GM12865 (cell line): ENCODE data around the gene PRUNE2.

Experiments
- DNase-seq: peaks from one replicate; pipeline ENCODE4 v3.0.0; 2010; ENCODE audit warnings: low read depth
- H3K4me3 ChIP-seq: 2 replicates; pipeline ENCODE4 v1.5.1; 2011; ENCODE audit warnings: mild to moderate bottlenecking, low read depth, low read length, control low read depth
- CTCF ChIP-seq: IDR thresholded peaks from 2 replicates; pipeline ENCODE4 v1.5.1; 2011; ENCODE audit warnings: low read length, control low read depth, low read depth, inconsistent platforms; ENCODE audit not compliant: insufficient read depth; ENCODE audit errors: missing control alignments

The PRUNE2 gene

DNA sequence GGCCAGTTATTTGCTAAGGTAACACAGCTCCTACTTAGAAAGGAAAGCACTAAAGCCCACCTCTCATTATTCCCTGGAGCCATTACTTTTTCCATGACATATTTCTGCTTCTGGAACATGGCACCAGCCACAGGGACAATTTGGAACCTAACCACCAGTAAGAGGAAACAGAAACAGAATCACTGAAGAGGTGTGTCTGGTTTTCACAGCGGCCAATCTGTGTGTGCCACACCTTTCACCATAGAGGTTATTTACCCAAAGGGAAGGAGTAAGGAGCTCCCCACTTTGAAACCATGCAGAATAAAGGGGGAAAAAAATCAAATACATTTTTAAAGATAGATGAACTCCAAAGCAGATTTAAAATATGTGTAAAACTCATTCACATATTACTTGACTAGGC is 21.1 kb downstream of the PRUNE2 start:
- no peak for DNase-seq
- no peak for TF ChIP-seq CTCF
- no peak overlapping the region for H3K4me3 ChIP-seq

DNA sequence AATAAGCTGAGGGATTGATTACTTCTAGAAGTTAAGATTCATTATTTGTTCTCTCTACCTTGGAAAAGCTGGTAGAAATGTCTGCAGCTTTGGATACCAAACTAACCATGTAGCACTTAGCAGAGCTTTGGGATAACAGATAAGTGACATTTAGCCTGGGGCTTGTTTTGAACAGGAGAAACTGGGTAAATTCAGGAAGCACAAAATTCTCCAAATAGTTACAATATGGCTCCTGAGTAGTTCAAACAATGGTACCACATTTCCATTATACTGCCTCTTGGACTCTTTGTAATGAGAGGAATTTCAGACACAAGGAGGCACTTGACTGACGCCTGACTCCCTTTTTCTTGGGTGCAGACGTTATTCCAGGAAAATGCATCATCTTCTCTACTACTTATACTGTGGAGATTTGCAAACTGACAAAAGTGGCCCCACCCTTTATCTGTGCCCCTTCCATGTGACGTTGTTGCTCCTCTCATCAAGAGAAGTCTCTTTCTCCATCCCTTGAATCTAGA is 22.5 kb downstream of the PRUNE2 start:
- no peak for DNase-seq
- no peak for TF ChIP-seq CTCF

DNA sequence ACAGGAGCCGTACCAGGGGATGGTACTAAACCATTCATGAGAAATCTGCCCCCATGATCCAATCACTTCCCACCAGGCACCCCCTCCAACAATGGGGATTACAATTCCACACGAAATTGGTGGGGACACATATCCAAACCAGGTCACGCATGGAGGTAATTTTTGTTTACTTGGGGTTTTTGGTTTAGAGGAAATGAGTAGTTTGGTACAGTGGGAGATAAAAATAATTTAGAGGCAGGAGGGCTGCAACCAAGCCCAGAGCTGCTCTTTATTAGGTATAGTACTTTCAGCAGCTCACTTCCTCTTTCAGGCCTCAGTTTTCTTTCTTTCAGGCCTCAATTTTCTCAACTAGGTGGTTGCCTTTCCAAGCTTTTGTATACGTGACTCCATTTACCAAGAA is 23.2 kb downstream of the PRUNE2 start:
- H3K4me3 ChIP-seq: no peak overlapping the region
- TF ChIP-seq CTCF: no peak
- peak; percentile 57 for DNase-seq

More for the DNA sequence above, 22.5 kb downstream of the PRUNE2 start:
- no peak overlapping the region for H3K4me3 ChIP-seq

- no peak for TF ChIP-seq CTCF
- DNase-seq: no peak
- no peak overlapping the region for H3K4me3 ChIP-seq
These were observed 25.7 kb downstream of the PRUNE2 start for GRCh38 chr9:76880210-76880609.

GRCh38 chr9:76878933-76879332 is 27.0 kb downstream of the PRUNE2 start:
- no peak for DNase-seq
- H3K4me3 ChIP-seq: no peak overlapping the region
- TF ChIP-seq CTCF: no peak

GRCh38 chr9:76877961-76878360 is 28.0 kb downstream of the PRUNE2 start:
- no peak for TF ChIP-seq CTCF
- DNase-seq: no peak
- no peak overlapping the region for H3K4me3 ChIP-seq

GRCh38 chr9:76876098-76876497 is 29.8 kb downstream of the PRUNE2 start:
- no peak for DNase-seq
- H3K4me3 ChIP-seq: no peak overlapping the region
- TF ChIP-seq CTCF: no peak
